Camera-type eye (tissue), 1 donor: Measurements from ENCODE around the gene BCAS4. TPM values are rescaled to one million over a fixed set of nuclear protein-coding genes. Genes with fewer than 3 reads are reported as not detected.

Experiments
- total RNA-seq: library from RNA; depleted of rRNA; stranded (reverse); fragments of >200 nt; gene quantifications from one replicate; pipeline ENCODE4 v1.2.3, GENCODE V29; 2014

The BCAS4 gene, protein sequence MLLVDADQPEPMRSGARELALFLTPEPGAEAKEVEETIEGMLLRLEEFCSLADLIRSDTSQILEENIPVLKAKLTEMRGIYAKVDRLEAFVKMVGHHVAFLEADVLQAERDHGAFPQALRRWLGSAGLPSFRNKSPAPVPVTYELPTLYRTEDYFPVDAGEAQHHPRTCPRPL
- total RNA-seq: 5.9 TPM

DNA sequence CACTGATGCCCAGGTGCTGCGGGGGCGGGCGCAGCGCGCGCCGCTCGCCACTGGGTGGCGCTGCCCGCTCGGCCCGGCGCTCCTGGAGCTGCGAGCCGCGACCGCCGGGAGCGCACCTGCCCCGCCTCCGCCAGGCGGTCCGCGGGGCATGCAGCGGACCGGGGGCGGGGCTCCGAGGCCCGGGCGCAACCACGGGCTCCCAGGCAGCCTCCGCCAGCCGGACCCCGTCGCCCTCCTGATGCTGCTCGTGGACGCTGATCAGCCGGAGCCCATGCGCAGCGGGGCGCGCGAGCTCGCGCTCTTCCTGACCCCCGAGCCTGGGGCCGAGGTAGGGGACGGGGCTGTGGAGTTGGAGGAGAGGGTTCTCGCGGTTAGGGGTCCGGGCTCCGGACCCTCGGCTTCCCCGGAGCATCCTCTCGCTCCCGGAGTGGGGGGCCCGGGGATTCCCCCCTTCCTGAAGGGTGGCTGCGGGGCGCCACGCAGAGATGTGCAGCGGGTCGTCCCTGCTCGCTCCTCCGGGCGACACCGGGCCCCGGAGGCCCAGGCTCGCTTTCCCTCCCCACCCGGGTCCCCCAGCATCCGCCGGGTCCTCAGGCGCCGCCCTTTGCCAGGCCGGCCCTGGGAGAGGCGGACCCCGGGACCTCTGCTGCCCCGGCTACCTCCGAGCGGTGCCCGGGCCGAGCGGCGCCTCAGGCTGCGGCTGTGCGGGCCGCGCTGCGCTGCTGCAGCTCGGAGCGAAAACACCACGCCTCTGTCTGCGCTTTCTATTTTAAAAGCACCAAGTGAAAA, at the start of gene BCAS4:
BCAS4 (plus strand) TSS at position 216 of the 789 bp plus-strand sequence; CDS start at position 239, 23 bp downstream.

Other genes starting within 250 kb of the BCAS4 start
- gene RIPOR3, start 103.5 kb upstream of the BCAS4 start, total RNA-seq: 10.4 TPM
- gene PARD6B, start 63.5 kb upstream of the BCAS4 start, total RNA-seq: 31.1 TPM
- gene ADNP, start 136.4 kb downstream of the BCAS4 start, total RNA-seq: 115 TPM
- gene DPM1, start 163.5 kb downstream of the BCAS4 start, total RNA-seq: 62.2 TPM
- 7.2 TPM for gene MOCS3, start 163.8 kb downstream of the BCAS4 start, total RNA-seq
- gene KCNG1, start 228.0 kb downstream of the BCAS4 start, total RNA-seq: 3.4 TPM